A549 (cell line): Measurements from ENCODE around the gene SPINDOC. TPM values are rescaled to one million over a fixed set of nuclear protein-coding genes. Genes with fewer than 3 reads are reported as not detected.
A peak's percentile ranks its signal among the peaks of the same experiment; 100 is the strongest.

Experiments
- ATAC-seq, 2 experiments: fragments of 200-7000 bp in 1 of 2; fragments of >200 bp in 1 of 2; cut with Nextera tagmentation in 1 of 2; cut with Tn5 transposase in 1 of 2; 3 replicates each; pipeline versions ENCODE4 v1.8.0 to v1.9.1; 2018 to 2020; ENCODE audit warnings: mild to moderate bottlenecking in 1 of 2, moderate library complexity in 1 of 2
- CTCF ChIA-PET: fragments of 300-600 bp; sonication (Branson Sonifier 250); formaldehyde crosslinking; extraction: SDS; loops from one replicate; lab custom pipeline; 2021; ENCODE audit warnings: antibody characterized with exemption, inconsistent platforms; lab: Yijun Ruan, JAX
- POLR2A ChIA-PET: fragments of 350-600 bp; formaldehyde crosslinking; extraction: SDS; loops from one replicate; lab custom pipeline; 2021; ENCODE audit warnings: antibody characterized with exemption, inconsistent platforms; lab: Yijun Ruan, JAX
- DNase-seq, 2 experiments: peaks; one replicate each; pipeline versions ENCODE4 v3.0.0 to v3.0.0-alpha.2; 2011 to 2016; ENCODE audit warnings: low read depth in 1 of 2, low spot score in 1 of 2
- FAIRE-seq: peaks from 2 replicates; lab custom pipeline; 2011; peaks lifted over from hg19 to GRCh38; lab: Jason Lieb, UNC
- H3K27ac ChIP-seq, 2 experiments: fragments of >200 bp; sonication (Bioruptor Twin); formaldehyde crosslinking; 3 replicates each; pipeline ENCODE4 v1.5.1; 2016 to 2017
- H3K4me1 ChIP-seq: fragments of >200 bp; sonication (Bioruptor Twin); formaldehyde crosslinking; 3 replicates; pipeline ENCODE4 v1.6.1; 2016
- H3K4me2 ChIP-seq: fragments of >200 bp; sonication (Bioruptor Twin); formaldehyde crosslinking; 3 replicates; pipeline ENCODE4 v1.6.1; 2016
- H3K4me3 ChIP-seq: fragments of >200 bp; sonication (Bioruptor Twin); formaldehyde crosslinking; 3 replicates; pipeline ENCODE4 v1.5.1; 2016
- H3K9me3 ChIP-seq: fragments of >200 bp; sonication (Bioruptor Twin); formaldehyde crosslinking; 3 replicates; pipeline ENCODE4 v1.6.1; 2016
- E2F6 ChIP-seq: IDR thresholded peaks from 2 replicates; pipeline ENCODE4 v1.6.1; 2012; ENCODE audit warnings: low read depth, borderline replicate concordance
- EHMT2 ChIP-seq: fragments of 200-600 bp; sonication (generic); IDR thresholded peaks from 2 replicates; pipeline ENCODE4 v1.6.1; 2016; ENCODE audit warnings: antibody characterized with exemption, low read depth, mild to moderate bottlenecking, moderate library complexity
- ELK1 ChIP-seq: fragments of 150-350 bp; IDR thresholded peaks from 2 replicates; pipeline ENCODE4 v1.6.1; 2014; ENCODE audit warnings: low read depth, mild to moderate bottlenecking, low read length
- ESRRA ChIP-seq: fragments of 150-350 bp; IDR thresholded peaks from 2 replicates; pipeline ENCODE4 v1.6.1; 2014; ENCODE audit warnings: mild to moderate bottlenecking, low read length, borderline replicate concordance
- HMGXB4 ChIP-seq: fragments of 250-450 bp; sonication (Bioruptor Pico); IDR thresholded peaks from 2 replicates; pipeline ENCODE4 v1.5.0; 2021; ENCODE audit warnings: mild to moderate bottlenecking, moderate library complexity, borderline replicate concordance
- HOXA7 ChIP-seq: fragments of 250-450 bp; sonication (Bioruptor Pico); IDR thresholded peaks from 2 replicates; pipeline ENCODE4 v1.5.0; 2020; ENCODE audit warnings: mild to moderate bottlenecking, moderate library complexity
- HOXB13 ChIP-seq: fragments of 250-450 bp; sonication (Bioruptor Pico); IDR thresholded peaks from 2 replicates; pipeline ENCODE4 v1.5.0; 2020; ENCODE audit warnings: low read depth, mild to moderate bottlenecking, moderate library complexity
- JUNB ChIP-seq: fragments of >200 bp; sonication (Bioruptor Twin); formaldehyde crosslinking; IDR thresholded peaks from 2 replicates; pipeline ENCODE4 v1.6.1; 2016
- KDM5A ChIP-seq: fragments of 200-600 bp; sonication (generic); IDR thresholded peaks from 2 replicates; pipeline ENCODE4 v1.6.1; 2016; ENCODE audit warnings: antibody characterized with exemption, mild to moderate bottlenecking
- MYC ChIP-seq: IDR thresholded peaks from 2 replicates; pipeline ENCODE4 v1.6.1; 2012; ENCODE audit warnings: mild to moderate bottlenecking, inconsistent platforms, low read length, improper control_type of control experiment, borderline replicate concordance
- NFE2L2 ChIP-seq: fragments of 150-350 bp; conservative IDR thresholded peaks from 2 replicates; pipeline ENCODE4 v1.6.1; 2014; ENCODE audit warnings: low read length
- NPAS2 ChIP-seq: fragments of 250-450 bp; sonication (Bioruptor Pico); IDR thresholded peaks from 2 replicates; pipeline ENCODE4 v1.8.0; 2022; ENCODE audit warnings: mild to moderate bottlenecking, moderate library complexity, borderline replicate concordance
- PBX3 ChIP-seq: IDR thresholded peaks from 2 replicates; pipeline ENCODE4 v1.6.1; 2012
- PHF8 ChIP-seq: fragments of 200-600 bp; sonication (generic); IDR thresholded peaks from 2 replicates; pipeline ENCODE4 v1.6.1; 2016; ENCODE audit warnings: low read depth, mild to moderate bottlenecking, antibody characterized with exemption, moderate library complexity, borderline replicate concordance
- RCOR1 ChIP-seq: fragments of 150-350 bp; IDR thresholded peaks from 2 replicates; pipeline ENCODE4 v1.6.1; 2014; ENCODE audit warnings: antibody characterized with exemption, low read length, low read depth
- RFX5 ChIP-seq: fragments of 450-650 bp; IDR thresholded peaks from 2 replicates; pipeline ENCODE4 v1.7.1; 2014; ENCODE audit warnings: antibody characterized with exemption, mild to moderate bottlenecking, moderate library complexity
- RNF2 ChIP-seq: fragments of 200-600 bp; sonication (generic); IDR thresholded peaks from 2 replicates; pipeline ENCODE4 v1.6.1; 2016; ENCODE audit warnings: low read depth, mild to moderate bottlenecking, antibody characterized with exemption, moderate library complexity, borderline replicate concordance
- SMC3 ChIP-seq: fragments of >200 bp; sonication (Bioruptor Twin); formaldehyde crosslinking; IDR thresholded peaks from 3 replicates; pipeline ENCODE4 v1.6.1; 2018; ENCODE audit warnings: inconsistent platforms
- TP53 ChIP-seq: fragments of 250-450 bp; sonication (Bioruptor Pico); IDR thresholded peaks from 2 replicates; pipeline ENCODE4 v1.5.0; 2021; ENCODE audit warnings: mild to moderate bottlenecking, moderate library complexity
- ZC3H11A ChIP-seq: fragments of 450-650 bp; IDR thresholded peaks from 2 replicates; pipeline ENCODE4 v1.6.1; 2014; ENCODE audit warnings: antibody characterized with exemption, mild to moderate bottlenecking
- WGBS: methylation state at CpG from one replicate; pipeline ENCODE4 v1.1.6; 2017; ENCODE audit errors: missing lambda C conversion rate; 5-methylcytosine and 5-hydroxymethylcytosine counted together
- polyA plus RNA-seq, 4 experiments: library from polyadenylated mRNA; depleted of rRNA in 3 of 4; stranded (reverse); fragments of >200 nt; fragmentation: RNase III in 1 of 4; extraction: RNeasy Plus Mini Kit Qiagen cat#74134 plus additional on column Dnase treatment in 1 of 4; gene quantifications; 2 replicates in 3 of 4; 3 replicates in 1 of 4; pipeline ENCODE4 v1.2.3, GENCODE V29; 2011 to 2017

The SPINDOC gene
- polyA plus RNA-seq, 2 of the 4 experiments (the other 2 are of a cell fraction): 17.6 to 34.8 TPM

- 5% methylated on average over 41 of the region's 74 CpGs for WGBS
- POLR2A ChIA-PET: interaction anchor here (0.6 kb wide), 1 partner anchor 16 kb away, joined by 3 read pairs; no protein-coding TSS in a partner anchor
- Histone ChIP-seq H3K4me1 (peaks cover 17% of the 10 kb centered on the region), H3K9me3 (no peaks in the 10 kb centered on the region), H3K27ac (peak overlapping the region; percentile 96 to 97)
- ATAC-seq (peak; percentile 74 to 76; a peak in 5 of 6 replicates), FAIRE-seq (no peak)
- peak; percentile 58 for TF ChIP-seq PHF8
- TF ChIP-seq E2F6: 0 out of 2 replicates have a peak, but pooled peaks have one; percentile 44
- no peak for TF ChIP-seq JUNB
- TF ChIP-seq, all 56 proteins: peak for 2
- peak overlapping the region; percentile 94 for H3K4me3 ChIP-seq
- peak overlapping the region; percentile 97 for H3K4me2 ChIP-seq
- peak; percentile 38 to 39 for DNase-seq
- CTCF ChIA-PET: interaction anchor here (1.2 to 7.0 kb wide), 3 partner anchors 23 to 48 kb away, joined by 3 to 32 read pairs (median 7); partner anchors contain the start of gene ZFTA
Observed at GRCh38 chr11:63813563-63814382, 517 bp downstream of the SPINDOC start.

- H3K4me1 ChIP-seq: peaks cover 17% of the 10 kb centered on the region
- POLR2A ChIA-PET: interaction anchor here (0.6 kb wide), 1 partner anchor 16 kb away, joined by 3 read pairs; no protein-coding TSS in a partner anchor
- DNase-seq: no peak
- no peak for FAIRE-seq
- CTCF ChIA-PET: interaction anchor here (1.2 to 7.0 kb wide), 3 partner anchors 23 to 48 kb away, joined by 3 to 32 read pairs (median 7); partner anchors contain the start of gene ZFTA
- 26% methylated on average over 7 of the region's 7 CpGs for WGBS
- H3K4me3 ChIP-seq: peak overlapping the region; percentile 94
- no peaks in the 10 kb centered on the region for H3K9me3 ChIP-seq
- H3K27ac ChIP-seq: peak overlapping the region; percentile 96 to 97
- peak in 1 of 2 experiments; percentile 14; a peak in 2 of 6 replicates for ATAC-seq
- TF ChIP-seq ZC3H11A (no peak), PBX3 (no peak), RCOR1 (no peak), RFX5 (no peak), RNF2 (no peak), NFE2L2 (no peak), HMGXB4 (CRISPR knock-in tag) (no peak), ELK1 (no peak), TP53 (CRISPR knock-in tag) (no peak), SMC3 (no peak), ESRRA (no peak), MYC (no peak), KDM5A (no peak), EHMT2 (no peak), HOXA7 (CRISPR knock-in tag) (no peak), NPAS2 (CRISPR knock-in tag) (no peak), HOXB13 (CRISPR knock-in tag) (no peak)
- H3K4me2 ChIP-seq: peak overlapping the region; percentile 97
Observed at GRCh38 chr11:63814383-63814736, 1.1 kb downstream of the SPINDOC start.
